Measurements from ENCODE around the gene RNF169.

RNF169 gene

GRCh38 chr11:74714904-74715303 is 33.7 kb upstream of the RNF169 start:
- H3K9ac ChIP-seq (ENCODE audit: low read depth, low read length): no peak overlapping the region
- H3K27me3 ChIP-seq (ENCODE audit: control insufficient read depth, insufficient read depth, low read length): peaks cover 18% of the 10 kb centered on the region
- no peaks in the 10 kb centered on the region for H3K9me3 ChIP-seq (replicated peaks; ENCODE audit: low read length)
- H3K4me2 ChIP-seq (ENCODE audit: low read length): no peak overlapping the region
- H3K36me3 ChIP-seq (ENCODE audit: insufficient read depth, low read length): no peaks in the 10 kb centered on the region
- H3K4me3 ChIP-seq (ENCODE audit: low read length): no peak overlapping the region
- H3K4me1 ChIP-seq (ENCODE audit: control insufficient read depth, insufficient read depth, low read length): no peaks in the 10 kb centered on the region

GRCh38 chr11:74717221-74717969 is 31.3 kb upstream of the RNF169 start:
- no peaks in the 10 kb centered on the region for H3K9me3 ChIP-seq (replicated peaks; ENCODE audit: low read length)
- H3K27me3 ChIP-seq (ENCODE audit: control insufficient read depth, insufficient read depth, low read length): peaks cover 36% of the 10 kb centered on the region
- H3K9ac ChIP-seq (ENCODE audit: low read depth, low read length): no peak overlapping the region
- peaks cover 6% of the 10 kb centered on the region for H3K4me1 ChIP-seq (ENCODE audit: control insufficient read depth, insufficient read depth, low read length)
- no peak overlapping the region for H3K4me3 ChIP-seq (ENCODE audit: low read length)
- H3K36me3 ChIP-seq (ENCODE audit: insufficient read depth, low read length): no peaks in the 10 kb centered on the region
- no peak overlapping the region for H3K4me2 ChIP-seq (ENCODE audit: low read length)

DNA sequence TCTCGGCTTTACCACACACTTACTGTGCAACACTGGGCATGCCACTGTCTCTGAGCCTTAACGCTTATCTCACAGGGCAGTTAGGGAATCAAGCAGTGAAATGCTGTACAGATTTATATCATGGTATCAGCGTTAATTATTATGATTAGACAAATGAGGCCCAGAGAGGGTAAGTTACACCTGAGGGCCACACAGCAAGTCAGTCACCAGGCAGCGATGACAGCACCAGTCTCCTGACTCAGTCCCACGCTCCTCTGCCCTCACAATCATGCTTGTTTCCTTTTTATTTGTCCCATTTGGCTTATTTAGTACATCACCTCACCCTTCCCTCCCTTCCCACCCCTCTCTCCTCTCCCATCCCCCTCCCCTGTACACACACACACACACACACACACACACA is 29.6 kb upstream of the RNF169 start:
- Histone ChIP-seq H3K4me2 (ENCODE audit: low read length) (no peak overlapping the region), H3K36me3 (ENCODE audit: insufficient read depth, low read length) (no peaks in the 10 kb centered on the region), H3K9me3 (replicated peaks; ENCODE audit: low read length) (no peaks in the 10 kb centered on the region), H3K27me3 (ENCODE audit: control insufficient read depth, insufficient read depth, low read length) (peaks cover 46% of the 10 kb centered on the region), H3K4me3 (ENCODE audit: low read length) (no peak overlapping the region), H3K4me1 (ENCODE audit: control insufficient read depth, insufficient read depth, low read length) (peaks cover 6% of the 10 kb centered on the region), H3K9ac (ENCODE audit: low read depth, low read length) (no peak overlapping the region)

- peaks cover 61% of the 10 kb centered on the region for H3K27me3 ChIP-seq (ENCODE audit: control insufficient read depth, insufficient read depth, low read length)
- H3K4me2 ChIP-seq (ENCODE audit: low read length): no peak overlapping the region
- no peaks in the 10 kb centered on the region for H3K36me3 ChIP-seq (ENCODE audit: insufficient read depth, low read length)
- peaks cover 6% of the 10 kb centered on the region for H3K4me1 ChIP-seq (ENCODE audit: control insufficient read depth, insufficient read depth, low read length)
- H3K9ac ChIP-seq (ENCODE audit: low read depth, low read length): no peak overlapping the region
- H3K4me3 ChIP-seq (ENCODE audit: low read length): no peak overlapping the region
- H3K9me3 ChIP-seq (replicated peaks; ENCODE audit: low read length): no peaks in the 10 kb centered on the region
Measured at GRCh38 chr11:74720596-74721478, 27.8 kb upstream of the RNF169 start.

GRCh38 chr11:74721479-74721835 is 27.2 kb upstream of the RNF169 start:
- Histone ChIP-seq H3K36me3 (ENCODE audit: insufficient read depth, low read length) (no peaks in the 10 kb centered on the region), H3K4me1 (ENCODE audit: control insufficient read depth, insufficient read depth, low read length) (peaks cover 6% of the 10 kb centered on the region), H3K4me2 (ENCODE audit: low read length) (no peak overlapping the region), H3K27me3 (ENCODE audit: control insufficient read depth, insufficient read depth, low read length) (peaks cover 66% of the 10 kb centered on the region), H3K9ac (ENCODE audit: low read depth, low read length) (no peak overlapping the region), H3K9me3 (replicated peaks; ENCODE audit: low read length) (no peaks in the 10 kb centered on the region), H3K4me3 (ENCODE audit: low read length) (no peak overlapping the region)

- Histone ChIP-seq H3K4me1 (ENCODE audit: control insufficient read depth, insufficient read depth, low read length) (peaks cover 6% of the 10 kb centered on the region), H3K9ac (ENCODE audit: low read depth, low read length) (no peak overlapping the region), H3K4me2 (ENCODE audit: low read length) (no peak overlapping the region), H3K9me3 (replicated peaks; ENCODE audit: low read length) (no peaks in the 10 kb centered on the region), H3K36me3 (ENCODE audit: insufficient read depth, low read length) (no peaks in the 10 kb centered on the region), H3K4me3 (ENCODE audit: low read length) (no peak overlapping the region), H3K27me3 (ENCODE audit: control insufficient read depth, insufficient read depth, low read length) (peaks cover 68% of the 10 kb centered on the region)
Measured at GRCh38 chr11:74723511-74723910, 25.1 kb upstream of the RNF169 start.

DNA sequence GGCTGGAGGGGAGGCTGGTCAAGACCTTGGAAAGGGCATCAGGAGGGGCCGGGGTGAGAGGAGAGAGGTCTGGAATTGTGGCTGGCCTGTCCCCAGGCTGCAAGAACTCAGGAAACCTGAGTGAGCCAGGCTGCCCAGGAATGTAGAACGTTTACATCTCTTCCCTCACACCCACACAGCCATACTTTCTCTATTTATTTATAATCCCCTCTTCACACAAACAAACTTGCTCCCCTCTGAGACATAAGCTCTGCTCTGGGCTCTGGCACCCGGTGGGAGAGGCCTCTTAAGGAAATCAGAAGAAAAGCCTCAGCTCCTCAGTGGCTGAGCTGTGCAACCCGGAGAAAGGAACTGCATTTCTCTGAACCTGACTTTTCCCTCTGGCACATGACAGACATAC is 22.9 kb upstream of the RNF169 start:
- Histone ChIP-seq H3K9ac (ENCODE audit: low read depth, low read length) (no peak overlapping the region), H3K4me3 (ENCODE audit: low read length) (no peak overlapping the region), H3K27me3 (ENCODE audit: control insufficient read depth, insufficient read depth, low read length) (peaks cover 80% of the 10 kb centered on the region), H3K9me3 (replicated peaks; ENCODE audit: low read length) (no peaks in the 10 kb centered on the region), H3K4me2 (ENCODE audit: low read length) (no peak overlapping the region), H3K36me3 (ENCODE audit: insufficient read depth, low read length) (no peaks in the 10 kb centered on the region), H3K4me1 (ENCODE audit: control insufficient read depth, insufficient read depth, low read length) (peaks cover 4% of the 10 kb centered on the region)

DNA sequence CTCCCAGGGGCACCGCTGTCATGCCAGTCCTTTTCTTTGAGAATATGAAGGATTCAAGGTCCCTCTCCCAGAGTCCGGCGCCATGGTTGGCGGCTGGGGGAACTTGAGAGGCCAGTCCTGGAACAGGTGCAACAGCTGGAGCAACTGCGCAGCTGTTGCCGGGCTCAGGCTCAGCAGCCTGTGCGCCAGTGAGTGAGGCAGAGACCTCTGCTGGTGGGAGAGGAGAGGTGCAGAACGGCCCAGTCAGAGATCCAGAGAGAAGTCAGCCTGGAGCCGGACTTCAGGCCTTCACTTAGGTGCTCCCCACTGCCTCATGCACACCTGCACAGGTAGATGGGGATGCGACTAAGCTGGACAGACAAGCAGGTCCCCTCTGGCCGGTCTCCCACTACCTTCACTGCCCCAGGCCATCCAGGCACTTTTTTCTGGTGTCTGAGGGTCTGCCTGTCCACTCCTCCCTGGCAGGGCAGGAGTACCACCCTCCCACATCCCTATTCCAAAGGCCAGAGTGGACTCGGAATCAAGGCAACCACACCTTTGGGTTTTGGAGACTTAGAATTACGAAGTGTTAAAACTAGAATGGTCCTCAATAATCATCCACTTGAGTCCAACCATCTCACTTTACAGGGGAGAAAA is 22.0 kb upstream of the RNF169 start:
- Histone ChIP-seq H3K4me3 (ENCODE audit: low read length) (no peak overlapping the region), H3K4me2 (ENCODE audit: low read length) (no peak overlapping the region), H3K9me3 (replicated peaks; ENCODE audit: low read length) (no peaks in the 10 kb centered on the region), H3K9ac (ENCODE audit: low read depth, low read length) (no peak overlapping the region), H3K4me1 (ENCODE audit: control insufficient read depth, insufficient read depth, low read length) (peaks cover 2% of the 10 kb centered on the region), H3K27me3 (ENCODE audit: control insufficient read depth, insufficient read depth, low read length) (peaks cover 83% of the 10 kb centered on the region), H3K36me3 (ENCODE audit: insufficient read depth, low read length) (no peaks in the 10 kb centered on the region)

DNA sequence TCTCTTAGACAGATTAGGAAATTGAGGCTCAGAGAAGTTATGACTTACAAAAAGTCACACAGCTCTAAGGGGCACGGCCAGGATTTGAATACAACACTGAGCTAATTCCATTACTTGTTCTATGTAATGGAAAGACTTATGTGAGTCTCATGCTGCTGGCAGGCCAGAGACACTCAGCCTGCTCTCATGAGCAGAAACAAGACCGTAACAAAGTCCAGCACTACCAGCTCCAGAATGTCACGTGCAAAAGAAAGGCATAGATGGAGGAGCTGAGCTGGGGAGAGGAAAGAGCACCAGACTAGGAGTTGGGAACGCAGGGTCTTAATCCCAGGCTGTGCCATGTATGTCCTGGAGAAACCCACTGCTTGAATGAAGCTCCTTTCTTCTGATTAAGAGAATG is 19.3 kb upstream of the RNF169 start:
- H3K36me3 ChIP-seq (ENCODE audit: insufficient read depth, low read length): no peaks in the 10 kb centered on the region
- H3K9ac ChIP-seq (ENCODE audit: low read depth, low read length): no peak overlapping the region
- peaks cover 79% of the 10 kb centered on the region for H3K27me3 ChIP-seq (ENCODE audit: control insufficient read depth, insufficient read depth, low read length)
- H3K9me3 ChIP-seq (replicated peaks; ENCODE audit: low read length): no peaks in the 10 kb centered on the region
- no peak overlapping the region for H3K4me2 ChIP-seq (ENCODE audit: low read length)
- H3K4me1 ChIP-seq (ENCODE audit: control insufficient read depth, insufficient read depth, low read length): peaks cover 2% of the 10 kb centered on the region
- no peak overlapping the region for H3K4me3 ChIP-seq (ENCODE audit: low read length)

- no peaks in the 10 kb centered on the region for H3K36me3 ChIP-seq (ENCODE audit: insufficient read depth, low read length)
Measured at GRCh38 chr11:74730571-74731260, 17.9 kb upstream of the RNF169 start.

More at GRCh38 chr11:74730571-74731260, 17.9 kb upstream of the RNF169 start:
- Histone ChIP-seq H3K27me3 (ENCODE audit: control insufficient read depth, insufficient read depth, low read length) (peaks cover 78% of the 10 kb centered on the region), H3K9ac (ENCODE audit: low read depth, low read length) (no peak overlapping the region), H3K9me3 (replicated peaks; ENCODE audit: low read length) (no peaks in the 10 kb centered on the region), H3K4me3 (ENCODE audit: low read length) (peak overlapping the region; percentile 38), H3K4me1 (ENCODE audit: control insufficient read depth, insufficient read depth, low read length) (peaks cover 2% of the 10 kb centered on the region), H3K4me2 (ENCODE audit: low read length) (peak overlapping the region; percentile 50)

Measured in skeletal muscle satellite cell (primary cell).